ENCODE measurements around the gene F12.

Gene F12

GRCh38 chr5:177372034-177372896 lies 37.1 kb downstream of the F12 start:
- in situ Hi-C loops (cut with HindIII; ENCODE audit: low sequenced_read_pairs), result no loop called here

DNA sequence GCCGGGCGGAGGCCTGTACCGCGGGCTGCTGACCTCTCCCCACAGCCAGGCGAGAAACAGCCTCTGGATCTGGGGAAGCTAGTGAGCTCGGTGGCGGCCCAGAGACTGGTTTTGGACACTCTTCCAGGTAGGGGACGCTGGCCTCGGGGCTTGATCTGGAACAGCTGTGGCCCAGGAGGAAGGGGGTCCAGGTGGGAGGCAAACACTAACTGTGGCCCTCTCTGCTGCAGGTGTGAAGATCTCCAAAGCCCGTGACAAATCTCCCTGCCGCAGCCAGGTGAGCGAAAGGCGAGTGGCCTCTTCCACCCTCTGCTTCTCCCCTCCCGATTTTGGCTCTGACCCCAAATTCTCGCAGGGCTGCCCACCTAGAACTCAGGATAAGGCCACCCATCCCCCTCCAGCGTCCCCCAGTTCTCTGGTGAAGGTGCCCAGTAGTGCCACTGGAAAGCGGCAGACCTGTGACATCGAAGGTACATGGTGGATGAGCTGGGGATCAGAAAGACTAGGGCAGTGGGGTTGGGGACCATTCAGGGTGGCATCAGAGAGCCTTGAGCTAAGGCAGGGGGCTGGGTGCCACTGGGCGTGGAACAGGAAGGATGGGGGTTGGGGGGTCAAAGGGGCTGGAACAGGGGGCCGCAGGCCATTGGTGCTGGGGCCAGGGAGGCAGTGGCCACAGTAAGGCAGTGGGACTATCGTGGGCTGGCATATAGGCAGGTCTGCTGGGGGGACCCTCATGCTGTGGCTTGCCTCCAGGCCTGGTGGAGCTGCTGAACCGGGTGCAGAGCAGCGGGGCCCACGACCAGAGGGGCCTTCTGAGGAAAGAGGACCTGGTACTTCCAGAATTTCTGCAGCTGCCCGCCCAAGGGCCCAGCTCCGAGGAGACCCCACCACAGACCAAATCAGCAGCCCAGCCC lies 38.0 kb downstream of the F12 start:
- in situ Hi-C loops (cut with HindIII; ENCODE audit: low sequenced_read_pairs), result no loop called here

- in situ Hi-C loops (cut with HindIII; ENCODE audit: low sequenced_read_pairs), result no loop called here
Measured at GRCh38 chr5:177370488-177371119, 38.8 kb downstream of the F12 start.

- in situ Hi-C loops (cut with HindIII; ENCODE audit: low sequenced_read_pairs), result no loop called here
Measured at GRCh38 chr5:177369645-177370440, 39.5 kb downstream of the F12 start.

- in situ Hi-C loops (cut with HindIII; ENCODE audit: low sequenced_read_pairs), result no loop called here
Measured at GRCh38 chr5:177368869-177369644, 40.3 kb downstream of the F12 start.

GRCh38 chr5:177367981-177368868 lies 41.1 kb downstream of the F12 start:
- in situ Hi-C loops (cut with HindIII; ENCODE audit: low sequenced_read_pairs), result no loop called here

DNA sequence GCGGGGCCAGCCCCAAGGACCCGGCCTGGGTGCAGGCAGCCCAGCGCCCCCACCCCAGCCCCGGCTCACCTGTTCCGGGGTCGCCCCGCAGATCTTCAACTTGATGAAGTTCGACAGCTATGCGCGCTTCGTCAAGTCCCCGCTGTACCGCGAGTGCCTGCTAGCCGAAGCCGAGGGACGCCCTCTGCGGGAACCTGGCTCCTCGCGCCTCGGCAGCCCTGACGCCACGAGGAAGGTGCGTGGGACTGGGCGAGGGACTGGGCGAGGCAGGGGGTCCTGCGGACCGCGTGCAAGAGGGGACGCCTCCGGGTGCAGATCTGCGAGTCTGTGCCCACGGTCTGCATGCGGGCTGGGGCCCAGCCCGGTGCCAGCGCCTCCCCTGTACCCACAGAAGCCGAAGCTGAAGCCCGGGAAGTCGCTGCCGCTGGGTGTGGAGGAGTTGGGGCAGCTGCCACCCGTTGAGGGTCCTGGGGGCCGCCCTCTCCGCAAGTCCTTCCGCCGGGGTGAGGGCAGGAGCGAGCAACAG lies 42.0 kb downstream of the F12 start:
- in situ Hi-C loops (cut with HindIII; ENCODE audit: low sequenced_read_pairs), result no loop called here

DNA sequence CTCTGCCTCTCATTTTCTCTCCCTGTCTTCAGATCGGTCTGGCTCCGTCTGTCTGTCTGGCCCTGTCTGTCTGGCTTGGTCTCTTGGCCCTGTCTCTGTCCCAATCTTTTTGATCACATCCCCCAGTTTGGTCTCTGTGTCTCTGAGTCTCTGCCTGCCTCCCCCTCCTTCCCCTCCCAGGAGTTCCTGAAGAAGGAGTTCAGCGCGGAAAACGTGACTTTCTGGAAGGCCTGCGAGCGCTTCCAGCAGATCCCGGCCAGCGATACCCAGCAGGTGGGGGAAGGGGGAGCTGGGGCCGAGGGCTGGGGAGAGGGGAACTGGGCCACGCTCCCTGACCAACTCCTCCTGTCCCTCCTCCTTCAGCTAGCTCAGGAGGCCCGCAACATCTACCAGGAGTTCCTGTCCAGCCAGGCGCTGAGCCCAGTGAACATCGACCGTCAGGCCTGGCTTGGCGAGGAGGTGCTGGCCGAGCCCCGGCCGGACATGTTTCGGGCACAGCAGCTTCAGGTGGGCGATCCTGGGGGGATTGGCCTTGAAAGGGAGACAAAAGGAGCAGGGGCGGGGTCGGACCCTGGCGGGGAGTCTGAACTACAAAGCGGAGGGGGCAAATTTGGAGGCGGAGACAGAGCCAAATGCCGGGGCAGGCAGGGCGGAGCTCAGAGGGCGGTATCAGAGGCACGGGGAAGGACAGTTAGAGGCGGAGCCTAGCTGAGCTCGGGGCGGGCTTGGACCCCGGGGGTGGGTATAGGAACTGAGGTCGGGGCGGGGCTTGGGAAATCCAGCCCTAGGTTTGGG lies 42.6 kb downstream of the F12 start:
- in situ Hi-C loops (cut with HindIII; ENCODE audit: low sequenced_read_pairs), result no loop called here

DNA sequence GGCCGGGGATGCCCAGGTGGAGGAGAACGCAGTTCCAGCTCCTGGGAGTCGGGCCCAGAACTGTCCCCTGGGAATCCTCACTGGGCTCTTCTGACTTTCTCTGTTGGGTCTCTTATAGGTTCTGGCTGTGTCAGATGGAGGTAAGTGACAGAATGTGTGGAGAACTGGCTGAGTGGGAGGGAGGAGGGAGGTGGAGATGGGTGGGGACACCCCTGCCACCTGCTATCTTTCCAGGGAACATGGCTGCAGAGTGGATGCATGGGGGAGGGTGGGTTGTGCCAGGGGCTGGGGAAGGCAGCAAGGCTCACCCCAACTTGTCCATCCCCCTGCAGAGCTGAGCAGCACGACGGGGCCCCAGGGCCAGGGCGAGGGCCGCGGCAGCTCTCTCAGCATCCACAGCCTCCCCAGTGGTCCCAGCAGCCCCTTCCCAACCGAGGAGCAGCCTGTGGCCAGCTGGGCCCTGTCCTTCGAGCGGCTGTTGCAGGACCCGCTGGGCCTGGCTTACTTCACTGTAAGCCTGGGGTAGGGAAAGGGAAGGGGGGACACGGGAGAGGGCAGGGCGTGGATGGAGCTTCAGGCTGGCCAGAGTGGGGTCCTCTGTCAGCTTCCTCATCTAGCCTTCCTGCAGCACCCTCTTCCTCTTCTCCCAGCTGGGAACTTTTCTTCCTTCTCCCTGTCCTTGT lies 43.4 kb downstream of the F12 start:
- in situ Hi-C loops (cut with HindIII; ENCODE audit: low sequenced_read_pairs), result no loop called here

DNA sequence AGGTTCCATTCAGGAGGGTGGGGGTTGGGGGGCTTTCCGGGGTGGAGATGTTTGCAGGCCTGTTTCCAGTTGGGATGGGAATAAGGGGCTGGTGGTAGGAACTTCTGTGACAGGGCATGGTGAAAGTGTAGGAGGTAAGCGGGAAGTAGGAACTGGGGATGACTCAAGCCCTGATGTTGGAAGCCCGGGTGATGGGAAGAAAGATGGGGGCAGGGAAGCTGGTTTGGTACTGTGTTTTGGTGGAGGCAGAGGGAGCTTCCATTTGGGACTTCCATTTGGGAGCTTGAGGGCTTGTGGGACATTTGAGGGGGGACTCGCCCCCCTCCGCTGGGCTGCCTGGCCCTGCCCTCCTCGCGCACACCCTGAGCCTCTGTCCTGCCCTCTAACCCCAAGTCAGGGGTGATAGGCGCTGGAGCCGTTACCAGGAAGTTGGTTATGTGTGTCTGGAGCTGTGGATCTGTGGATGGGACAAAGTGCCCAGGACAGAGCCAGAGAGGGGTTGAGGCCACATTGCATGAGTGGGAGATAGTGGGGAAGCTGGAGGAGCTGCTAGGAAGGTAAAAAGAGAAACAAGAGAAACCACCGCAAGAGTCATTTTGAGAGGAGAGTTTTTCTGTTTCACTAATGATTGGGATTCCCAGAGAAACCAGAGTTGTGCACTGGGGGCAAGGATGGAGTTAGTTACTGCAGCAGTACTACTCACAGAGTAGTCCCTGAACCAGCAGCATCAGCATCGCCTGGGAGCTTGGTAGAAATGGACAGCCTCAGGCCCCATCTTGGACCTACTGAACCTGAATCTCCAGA lies 45.0 kb downstream of the F12 start:
- in situ Hi-C loops (cut with HindIII; ENCODE audit: low sequenced_read_pairs), result loop anchor here (5.0 kb wide), 2 partner anchors 37 to 43 kb away; partner anchors contain the start of gene F12

GRCh38 chr5:177363565-177363964 lies 45.8 kb downstream of the F12 start:
- in situ Hi-C loops (cut with HindIII; ENCODE audit: low sequenced_read_pairs), result loop anchor here (5.0 kb wide), 2 partner anchors 36 to 44 kb away; partner anchors contain the start of gene F12

DNA sequence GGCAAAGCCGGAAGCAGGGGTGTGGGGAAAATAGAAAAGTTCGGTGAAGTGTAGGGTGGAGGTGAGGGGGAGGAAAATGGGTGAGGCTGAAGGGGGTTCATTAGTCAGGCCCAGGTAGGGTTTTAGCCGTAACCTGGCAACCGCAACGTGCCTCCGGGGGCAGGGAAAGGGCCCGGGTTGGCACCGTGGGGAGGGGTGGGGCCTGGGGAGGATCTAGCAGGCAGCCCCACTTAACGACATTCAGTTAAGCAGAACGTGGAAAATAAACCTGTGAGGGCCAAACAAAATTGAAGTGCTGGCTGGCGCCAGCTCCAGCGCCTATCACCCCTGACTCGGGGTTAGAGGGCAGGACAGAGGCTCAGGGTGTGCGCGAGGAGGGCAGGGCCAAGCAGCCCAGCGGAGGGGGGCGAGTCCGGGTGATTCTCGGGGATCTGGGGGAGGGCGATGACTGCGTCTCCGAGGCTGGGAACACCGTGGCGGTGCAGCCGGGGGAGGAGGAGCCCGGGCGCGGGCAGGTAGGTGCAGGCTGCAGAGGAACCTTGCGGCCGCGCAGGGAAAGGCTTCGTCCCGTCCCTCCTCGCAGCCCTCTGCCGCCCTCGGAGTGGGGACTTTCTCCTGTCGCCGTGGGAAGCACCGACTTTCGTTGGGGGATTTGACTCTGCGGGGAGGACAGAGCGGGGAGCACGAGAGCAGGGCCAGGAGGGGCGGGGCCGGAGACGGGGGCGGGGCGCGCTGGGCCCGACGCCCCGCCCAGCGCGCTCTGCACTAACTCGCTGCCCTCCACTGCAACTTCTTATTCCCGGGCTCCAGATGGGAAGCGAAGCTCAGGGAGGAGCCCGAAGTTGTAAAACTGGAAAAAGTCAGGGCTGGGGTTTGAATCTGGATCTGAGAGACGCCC lies 46.5 kb downstream of the F12 start:
- in situ Hi-C loops (cut with HindIII; ENCODE audit: low sequenced_read_pairs), result loop anchor here (5.0 kb wide), 2 partner anchors 36 to 44 kb away; partner anchors contain the start of gene F12

DNA sequence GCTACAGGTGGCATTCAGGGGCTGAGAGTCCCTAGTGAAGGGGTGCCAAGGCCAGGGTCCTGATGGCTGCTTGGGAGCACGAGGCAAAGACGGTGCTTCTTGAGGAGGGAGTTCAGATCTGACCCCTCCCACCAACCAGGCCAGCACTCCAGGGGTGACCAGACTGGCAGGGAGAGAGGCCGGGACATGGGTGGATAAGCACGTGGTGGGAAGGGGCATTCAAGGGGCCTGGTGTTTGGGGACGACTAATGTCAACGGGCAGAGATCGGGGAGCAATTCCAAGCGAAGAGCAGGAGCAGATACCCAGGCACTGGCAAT lies 47.1 kb downstream of the F12 start:
- in situ Hi-C loops (cut with HindIII; ENCODE audit: low sequenced_read_pairs), result loop anchor here (5.0 kb wide), 2 partner anchors 35 to 45 kb away; partner anchors contain the start of gene F12

DNA sequence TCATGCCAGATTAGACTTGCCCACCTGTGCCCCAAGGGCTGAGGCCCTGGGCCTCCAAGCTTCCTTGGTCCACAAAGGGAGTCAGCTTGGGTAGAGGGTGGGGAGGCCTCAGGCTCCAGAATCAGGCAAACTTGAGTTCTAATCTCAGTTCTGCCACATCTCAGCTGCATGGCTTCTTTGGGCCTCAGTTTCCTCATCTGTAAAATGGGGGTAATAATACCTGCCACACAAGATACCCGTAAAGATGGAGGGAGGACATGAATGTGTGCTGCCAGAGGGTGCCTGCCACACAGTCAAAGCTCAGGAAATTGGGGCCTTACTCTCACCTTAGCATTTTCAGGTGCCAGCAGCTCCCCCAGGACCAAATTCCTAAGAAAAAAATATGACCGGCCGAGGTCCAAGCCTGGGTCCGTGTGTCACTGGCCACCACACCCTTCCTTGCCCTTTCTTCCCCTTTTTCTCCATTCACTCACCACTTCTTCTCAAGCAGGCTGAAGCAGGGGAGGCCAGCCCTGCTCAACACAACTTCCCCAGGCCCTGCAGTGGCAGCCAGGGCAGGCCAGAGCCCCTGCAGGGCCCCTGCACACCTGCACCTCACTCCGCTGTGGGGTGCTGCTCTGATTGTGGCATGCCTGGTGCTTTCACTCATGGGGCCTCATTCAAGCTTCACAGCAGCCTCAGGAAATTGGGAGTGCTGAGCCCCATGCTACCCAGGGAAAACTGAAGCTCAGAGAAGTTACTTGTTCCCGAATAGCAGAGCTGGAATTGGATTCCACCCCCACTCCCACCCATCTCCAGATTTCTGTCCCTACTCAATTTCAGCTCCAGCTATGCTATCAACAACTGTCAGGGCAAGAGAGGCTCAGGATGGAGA lies 47.7 kb downstream of the F12 start:
- in situ Hi-C loops (cut with HindIII; ENCODE audit: low sequenced_read_pairs), result loop anchor here (5.0 kb wide), 2 partner anchors 34 to 46 kb away; partner anchors contain the start of gene F12
